Progenitor cell of endocrine pancreas (in vitro differentiated cells): Measurements from ENCODE around the gene RHEX. TPM values are rescaled to one million over a fixed set of nuclear protein-coding genes. Genes with fewer than 3 reads are reported as not detected.

Source experiments
- DNase-seq: peaks from one replicate; pipeline ENCODE4 v3.0.0; 2021; ENCODE audit warnings: low spot score; ENCODE audit not compliant: unreplicated experiment
- H3K27ac Mint-ChIP-seq: 2 replicates; pipeline ENCODE4 v1.8.0; 2021; ENCODE audit warnings: mild to moderate bottlenecking, moderate library complexity, mixed read lengths
- H3K27me3 Mint-ChIP-seq: 2 replicates; pipeline ENCODE4 v1.8.0; 2021; ENCODE audit warnings: mixed read lengths
- H3K36me3 Mint-ChIP-seq: 2 replicates; pipeline ENCODE4 v1.8.0; 2022; ENCODE audit warnings: mixed read lengths; ENCODE audit not compliant: insufficient read depth
- H3K4me1 Mint-ChIP-seq: 2 replicates; pipeline ENCODE4 v1.8.0; 2021; ENCODE audit warnings: low read depth, mixed read lengths
- H3K4me3 Mint-ChIP-seq: 2 replicates; pipeline ENCODE4 v1.8.0; 2021; ENCODE audit warnings: low read depth, mild to moderate bottlenecking, moderate library complexity, mixed read lengths
- H3K9me3 Mint-ChIP-seq: 2 replicates; pipeline ENCODE4 v1.8.0; 2021; ENCODE audit warnings: low read depth, mixed read lengths
- CTCF ChIP-seq: fragments of 200-600 bp; sonication (generic); IDR thresholded peaks from one replicate; pipeline ENCODE4 v1.5.0; 2021; ENCODE audit warnings: antibody characterized with exemption, mild to moderate bottlenecking; ENCODE audit not compliant: unreplicated experiment
- total RNA-seq: library from RNA; stranded (reverse); gene quantifications from 2 replicates; pipeline ENCODE4 v1.2.1, GENCODE V29; 2021

Gene RHEX
- total RNA-seq, 1 donor from 2014 or later = not detected

GRCh38 chr1:206006946-206007345 lies 46.0 kb upstream of the RHEX start:
- Mint-ChIP-seq H3K4me1 (peaks cover 2% of the 10 kb centered on the region), H3K9me3 (no peaks in the 10 kb centered on the region), H3K4me3 (no peak overlapping the region), H3K36me3 (no peaks in the 10 kb centered on the region), H3K27ac (no peak overlapping the region), H3K27me3 (peaks cover 25% of the 10 kb centered on the region)
- no peak for TF ChIP-seq CTCF
- DNase-seq = no peak

- no peak overlapping the region for H3K27ac Mint-ChIP-seq
- no peak for DNase-seq
- H3K27me3 Mint-ChIP-seq = peaks cover 24% of the 10 kb centered on the region
- no peaks in the 10 kb centered on the region for H3K36me3 Mint-ChIP-seq
- peaks cover 3% of the 10 kb centered on the region for H3K4me1 Mint-ChIP-seq
- no peaks in the 10 kb centered on the region for H3K9me3 Mint-ChIP-seq
- no peak for TF ChIP-seq CTCF
- H3K4me3 Mint-ChIP-seq = no peak overlapping the region
Observed at GRCh38 chr1:206010060-206010459, 42.9 kb upstream of the RHEX start.

GRCh38 chr1:206011057-206011456 lies 41.9 kb upstream of the RHEX start:
- no peak for TF ChIP-seq CTCF
- Mint-ChIP-seq H3K4me3 (no peak overlapping the region), H3K4me1 (peaks cover 3% of the 10 kb centered on the region), H3K36me3 (no peaks in the 10 kb centered on the region), H3K9me3 (no peaks in the 10 kb centered on the region), H3K27ac (no peak overlapping the region), H3K27me3 (peaks cover 20% of the 10 kb centered on the region)
- no peak for DNase-seq

GRCh38 chr1:206012086-206012859 lies 40.7 kb upstream of the RHEX start:
- H3K36me3 Mint-ChIP-seq = no peaks in the 10 kb centered on the region
- no peak for TF ChIP-seq CTCF
- H3K4me3 Mint-ChIP-seq = no peak overlapping the region
- H3K27ac Mint-ChIP-seq = no peak overlapping the region
- H3K4me1 Mint-ChIP-seq = peaks cover 3% of the 10 kb centered on the region
- H3K9me3 Mint-ChIP-seq = no peaks in the 10 kb centered on the region
- H3K27me3 Mint-ChIP-seq = peaks cover 12% of the 10 kb centered on the region
- DNase-seq = no peak

GRCh38 chr1:206013026-206013795 lies 39.8 kb upstream of the RHEX start:
- no peak for DNase-seq
- no peak overlapping the region for H3K4me3 Mint-ChIP-seq
- H3K36me3 Mint-ChIP-seq = peaks cover 2% of the 10 kb centered on the region
- no peak overlapping the region for H3K27ac Mint-ChIP-seq
- H3K4me1 Mint-ChIP-seq = peaks cover 3% of the 10 kb centered on the region
- no peak for TF ChIP-seq CTCF
- peaks cover 12% of the 10 kb centered on the region for H3K27me3 Mint-ChIP-seq
- H3K9me3 Mint-ChIP-seq = peaks cover 5% of the 10 kb centered on the region
